KMS-11 (cell line): ENCODE data around the gene SFI1.

Source experiments
- H2AFZ ChIP-seq: fragments of 200-600 bp; sonication (generic); 2 replicates; pipeline ENCODE4 v1.6.1; 2016; ENCODE audit warnings: antibody characterized with exemption, mixed run types, low read depth
- H3K27ac ChIP-seq: fragments of 200-600 bp; sonication (generic); 2 replicates; pipeline ENCODE4 v1.6.1; 2016; ENCODE audit warnings: mild to moderate bottlenecking, mixed run types
- H3K27me3 ChIP-seq: fragments of 200-600 bp; sonication (generic); 2 replicates; pipeline ENCODE4 v1.6.1; 2017; ENCODE audit warnings: mild to moderate bottlenecking, low read depth, mixed run types, moderate library complexity; ENCODE audit not compliant: insufficient read depth
- H3K36me3 ChIP-seq: fragments of 200-600 bp; sonication (generic); 2 replicates; pipeline ENCODE4 v1.6.1; 2017; ENCODE audit warnings: mild to moderate bottlenecking, mixed run types; ENCODE audit not compliant: insufficient read depth
- H3K4me1 ChIP-seq: fragments of 200-600 bp; sonication (generic); 2 replicates; pipeline ENCODE4 v1.6.1; 2016; ENCODE audit warnings: mild to moderate bottlenecking, low read depth, mixed run types; ENCODE audit not compliant: poor library complexity, severe bottlenecking
- H3K4me2 ChIP-seq: fragments of 200-600 bp; sonication (generic); 2 replicates; pipeline ENCODE4 v1.7.0; 2016; ENCODE audit warnings: mild to moderate bottlenecking, mixed run types
- H3K4me3 ChIP-seq: fragments of 200-600 bp; sonication (generic); IDR thresholded peaks from 2 replicates; pipeline ENCODE4 v1.6.1; 2017; ENCODE audit warnings: low read depth, low read length, mixed read lengths; ENCODE audit not compliant: insufficient read depth
- H3K79me2 ChIP-seq: fragments of 200-600 bp; sonication (generic); 2 replicates; pipeline ENCODE4 v1.6.1; 2016; ENCODE audit warnings: low read depth, mixed run types; ENCODE audit not compliant: insufficient read depth
- H3K9ac ChIP-seq: fragments of 200-600 bp; sonication (generic); 2 replicates; pipeline ENCODE4 v1.6.1; 2016; ENCODE audit warnings: mild to moderate bottlenecking, mixed run types
- H4K20me1 ChIP-seq: fragments of 200-600 bp; sonication (generic); 2 replicates; pipeline ENCODE4 v1.6.1; 2016; ENCODE audit warnings: mild to moderate bottlenecking, mixed run types; ENCODE audit not compliant: insufficient read depth
- TF ChIP-seq, protein P1 (sequence below): fragments of 200-600 bp; sonication (generic); conservative IDR thresholded peaks from 2 replicates; pipeline ENCODE4 v1.6.1; 2017; ENCODE audit warnings: low read depth, mild to moderate bottlenecking, antibody characterized with exemption, low read length, moderate library complexity, mixed read lengths

Gene SFI1

DNA sequence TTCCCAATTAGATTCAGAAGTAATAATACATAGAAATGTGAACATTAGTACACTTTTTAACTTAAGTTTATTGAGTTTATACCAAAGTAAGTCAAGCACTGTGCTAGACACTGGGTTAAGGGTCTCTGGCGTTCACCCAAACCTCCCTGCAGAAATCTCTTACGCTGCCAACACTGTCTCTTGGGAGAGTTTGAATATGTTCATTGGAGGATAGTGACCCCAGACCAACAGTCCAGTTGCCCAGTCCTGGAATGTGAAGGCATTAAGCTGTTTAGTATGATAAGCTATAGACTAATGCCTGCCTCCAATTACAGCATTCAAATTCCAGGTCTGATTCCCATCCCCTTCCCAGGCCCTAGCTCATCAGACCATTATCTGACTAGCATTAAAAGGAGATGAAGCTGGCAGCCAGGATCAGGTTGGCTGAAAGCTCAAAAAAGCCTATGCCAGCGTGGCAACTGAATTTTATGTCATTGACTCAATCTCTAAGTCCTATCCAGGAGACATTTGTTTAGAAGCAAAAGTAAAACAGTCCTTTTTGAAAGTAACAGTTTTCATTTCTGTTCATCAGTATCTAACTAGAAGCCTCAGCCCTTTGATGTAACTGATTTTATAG lies 77.8 kb downstream of the SFI1 start:
- Histone ChIP-seq H2AFZ (no peak overlapping the region), H3K4me1 (no peaks in the 10 kb centered on the region), H3K9ac (no peak overlapping the region), H4K20me1 (no peaks in the 10 kb centered on the region), H3K27ac (no peak overlapping the region), H3K4me3 (no peak overlapping the region), H3K27me3 (no peaks in the 10 kb centered on the region), H3K36me3 (no peaks in the 10 kb centered on the region), H3K79me2 (no peaks in the 10 kb centered on the region), H3K4me2 (no peak overlapping the region)
- TF ChIP-seq, protein P1, sequence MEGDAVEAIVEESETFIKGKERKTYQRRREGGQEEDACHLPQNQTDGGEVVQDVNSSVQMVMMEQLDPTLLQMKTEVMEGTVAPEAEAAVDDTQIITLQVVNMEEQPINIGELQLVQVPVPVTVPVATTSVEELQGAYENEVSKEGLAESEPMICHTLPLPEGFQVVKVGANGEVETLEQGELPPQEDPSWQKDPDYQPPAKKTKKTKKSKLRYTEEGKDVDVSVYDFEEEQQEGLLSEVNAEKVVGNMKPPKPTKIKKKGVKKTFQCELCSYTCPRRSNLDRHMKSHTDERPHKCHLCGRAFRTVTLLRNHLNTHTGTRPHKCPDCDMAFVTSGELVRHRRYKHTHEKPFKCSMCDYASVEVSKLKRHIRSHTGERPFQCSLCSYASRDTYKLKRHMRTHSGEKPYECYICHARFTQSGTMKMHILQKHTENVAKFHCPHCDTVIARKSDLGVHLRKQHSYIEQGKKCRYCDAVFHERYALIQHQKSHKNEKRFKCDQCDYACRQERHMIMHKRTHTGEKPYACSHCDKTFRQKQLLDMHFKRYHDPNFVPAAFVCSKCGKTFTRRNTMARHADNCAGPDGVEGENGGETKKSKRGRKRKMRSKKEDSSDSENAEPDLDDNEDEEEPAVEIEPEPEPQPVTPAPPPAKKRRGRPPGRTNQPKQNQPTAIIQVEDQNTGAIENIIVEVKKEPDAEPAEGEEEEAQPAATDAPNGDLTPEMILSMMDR: no peak

DNA sequence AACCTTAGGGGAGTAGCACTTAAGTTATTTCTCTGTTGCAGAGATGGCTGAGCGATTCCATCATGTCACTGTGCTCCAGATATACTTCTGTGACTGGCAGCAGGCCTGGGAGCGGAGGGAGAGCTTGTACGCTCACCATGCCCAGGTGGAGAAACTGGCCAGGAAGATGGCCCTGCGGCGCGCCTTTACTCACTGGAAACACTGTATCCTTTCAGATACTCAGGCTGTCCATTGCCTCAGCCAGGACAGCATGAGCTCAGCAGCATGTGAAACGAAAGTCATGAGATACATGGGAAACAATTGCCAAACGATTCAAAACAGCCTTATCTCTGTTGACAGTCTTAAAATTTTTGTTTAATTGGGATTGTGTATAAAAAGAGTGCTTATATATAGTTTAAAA lies 78.9 kb downstream of the SFI1 start:
- Histone ChIP-seq H3K4me1 (no peaks in the 10 kb centered on the region), H3K79me2 (no peaks in the 10 kb centered on the region), H4K20me1 (no peaks in the 10 kb centered on the region), H3K36me3 (no peaks in the 10 kb centered on the region), H3K4me2 (no peak overlapping the region), H3K4me3 (no peak overlapping the region), H3K9ac (no peak overlapping the region), H3K27ac (no peak overlapping the region), H3K27me3 (no peaks in the 10 kb centered on the region), H2AFZ (no peak overlapping the region)
- TF ChIP-seq, protein P1: no peak

DNA sequence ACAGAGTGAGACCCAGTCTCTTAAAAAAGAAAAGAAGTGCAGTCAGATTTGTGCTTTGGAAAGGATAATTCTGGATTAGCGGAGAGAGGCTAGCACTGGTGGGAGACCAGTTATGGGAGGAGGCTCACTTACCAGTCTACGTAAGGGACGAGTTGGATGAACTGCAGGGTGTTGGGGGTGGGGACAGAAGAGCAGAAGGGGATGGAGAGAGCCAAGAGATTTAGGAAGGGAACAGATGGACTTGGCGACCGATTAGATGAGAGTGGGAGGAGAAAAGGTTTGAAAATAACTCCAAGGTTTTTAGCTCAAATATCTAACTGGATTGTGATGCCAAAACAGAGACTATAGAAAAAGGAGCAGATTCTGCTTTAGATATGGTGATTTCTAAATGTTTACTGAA lies 81.4 kb downstream of the SFI1 start:
- Histone ChIP-seq H3K9ac (no peak overlapping the region), H2AFZ (no peak overlapping the region), H3K27ac (no peak overlapping the region), H4K20me1 (no peaks in the 10 kb centered on the region), H3K4me1 (peaks cover 13% of the 10 kb centered on the region), H3K4me3 (no peak overlapping the region), H3K79me2 (no peaks in the 10 kb centered on the region), H3K27me3 (no peaks in the 10 kb centered on the region), H3K4me2 (no peak overlapping the region), H3K36me3 (no peaks in the 10 kb centered on the region)
- TF ChIP-seq, protein P1: no peak

DNA sequence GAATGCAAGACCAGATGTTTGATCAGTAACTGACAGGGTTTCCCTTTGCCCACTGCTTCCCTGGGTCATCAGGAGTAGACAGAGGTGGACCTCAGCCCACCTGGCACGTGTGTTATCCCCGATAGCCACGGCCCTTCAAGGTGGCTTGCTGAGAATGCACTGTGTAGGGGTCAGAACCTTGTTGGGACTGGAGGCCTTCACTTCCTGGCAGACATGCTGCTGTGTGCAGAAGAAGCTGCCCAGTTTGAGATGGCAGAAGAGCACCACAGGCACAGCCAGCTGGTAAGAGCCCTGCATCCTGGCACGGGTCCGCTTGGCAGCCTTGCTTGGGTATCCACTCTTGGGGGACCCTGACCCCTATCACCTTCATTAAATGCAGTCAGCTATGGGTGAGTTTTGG lies 81.8 kb downstream of the SFI1 start:
- H3K9ac ChIP-seq: no peak overlapping the region
- H3K4me3 ChIP-seq: no peak overlapping the region
- H3K36me3 ChIP-seq: no peaks in the 10 kb centered on the region
- H3K79me2 ChIP-seq: no peaks in the 10 kb centered on the region
- no peak overlapping the region for H2AFZ ChIP-seq
- no peak overlapping the region for H3K4me2 ChIP-seq
- H3K27ac ChIP-seq: no peak overlapping the region
- TF ChIP-seq, protein P1: no peak
- H4K20me1 ChIP-seq: no peaks in the 10 kb centered on the region
- H3K27me3 ChIP-seq: no peaks in the 10 kb centered on the region
- H3K4me1 ChIP-seq: peaks cover 18% of the 10 kb centered on the region
